ENCODE results near the gene CAB39.

- no peak for TF ChIP-seq EZH2 (IDR thresholded peaks at IDR 0.05)
- TF ChIP-seq CTCF (IDR thresholded peaks at IDR 0.05) = no peak
- TF ChIP-seq EZH2phosphoT487 (IDR thresholded peaks at IDR 0.05) = no peak
These were observed 53.1 kb downstream of the CAB39 start for GRCh38 chr2:230765611-230766300.

All from neural progenitor cell (in vitro differentiated cells).